Raji (cell line): ENCODE results near the gene SPP1.

Source experiments
- POLR2A ChIP-seq: IDR thresholded peaks from 2 replicates; pipeline ENCODE4 v1.6.1; 2011; ENCODE audit warnings: low read depth, low read length, control low read depth; ENCODE audit not compliant: insufficient read depth

Gene SPP1

GRCh38 chr4:87974856-87975462 is 555 bp upstream of the SPP1 start:
- TF ChIP-seq POLR2A = no peak

GRCh38 chr4:87977521-87978278 is 2.2 kb downstream of the SPP1 start:
- TF ChIP-seq POLR2A = no peak

GRCh38 chr4:87978681-87979080 is 3.2 kb downstream of the SPP1 start:
- TF ChIP-seq POLR2A = no peak

- no peak for TF ChIP-seq POLR2A
Measured at GRCh38 chr4:87979810-87980209, 4.3 kb downstream of the SPP1 start.

GRCh38 chr4:87981486-87981885 is 6.0 kb downstream of the SPP1 start:
- no peak for TF ChIP-seq POLR2A

GRCh38 chr4:87982036-87982435 is 6.5 kb downstream of the SPP1 start:
- TF ChIP-seq POLR2A = no peak

GRCh38 chr4:87982446-87983010 is 7.0 kb downstream of the SPP1 start:
- TF ChIP-seq POLR2A = no peak

- no peak for TF ChIP-seq POLR2A
Measured at GRCh38 chr4:87983996-87984395, 8.5 kb downstream of the SPP1 start.

- TF ChIP-seq POLR2A = no peak
Measured at GRCh38 chr4:87985097-87985886, 9.8 kb downstream of the SPP1 start.

- TF ChIP-seq POLR2A = no peak
Measured at GRCh38 chr4:87985887-87986200, 10.3 kb downstream of the SPP1 start.

- no peak for TF ChIP-seq POLR2A
Measured at GRCh38 chr4:87986508-87986907, 11.0 kb downstream of the SPP1 start.

- TF ChIP-seq POLR2A = no peak
Measured at GRCh38 chr4:87989765-87990164, 14.3 kb downstream of the SPP1 start.

- no peak for TF ChIP-seq POLR2A
Measured at GRCh38 chr4:87995435-87995834, 19.9 kb downstream of the SPP1 start.

GRCh38 chr4:88001871-88002270 is 26.4 kb downstream of the SPP1 start:
- no peak for TF ChIP-seq POLR2A

- no peak for TF ChIP-seq POLR2A
Measured at GRCh38 chr4:88002786-88003185, 27.3 kb downstream of the SPP1 start.

GRCh38 chr4:88003261-88003660 is 27.7 kb downstream of the SPP1 start:
- TF ChIP-seq POLR2A = no peak

GRCh38 chr4:88005076-88005475 is 29.6 kb downstream of the SPP1 start:
- no peak for TF ChIP-seq POLR2A

GRCh38 chr4:88005946-88006345 is 30.4 kb downstream of the SPP1 start:
- no peak for TF ChIP-seq POLR2A
